HG03135 (cell line): ENCODE measurements around the gene EPHB1.
A peak's percentile ranks its signal among the peaks of the same experiment; 100 is the strongest.
"Not testable (repeated sequence)": the region's sequence is repeated elsewhere in the genome, so short reads cannot be mapped to it uniquely, and the experiment has no call there.

Experiments
- ATAC-seq: cut with Tn5 transposase; IDR thresholded peaks from one replicate; pipeline ENCODE4 v1.9.1; 2021; ENCODE audit warnings: mild to moderate bottlenecking, moderate library complexity; ENCODE audit not compliant: unreplicated experiment

EPHB1 gene

DNA sequence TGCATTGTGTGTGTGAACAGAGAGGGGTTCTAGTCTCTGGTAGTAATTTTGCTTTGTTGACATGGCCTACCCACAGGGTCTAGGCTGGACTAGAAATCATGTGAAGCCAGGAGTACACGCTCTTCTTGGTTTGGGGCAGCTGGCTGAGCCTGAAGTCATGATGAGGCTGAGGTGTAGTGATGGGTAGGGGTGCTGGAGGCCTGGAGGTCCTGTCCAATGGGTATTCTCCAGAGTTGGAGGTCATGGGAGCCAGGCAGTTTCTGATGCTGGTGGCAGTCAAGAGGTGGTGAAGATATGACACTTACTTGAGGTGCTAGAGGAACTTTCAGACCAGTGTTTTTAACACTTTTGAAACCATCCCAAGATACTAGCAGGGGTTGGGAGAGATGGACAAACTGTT is 18.5 kb upstream of the EPHB1 start:
- no peak for ATAC-seq

- no peak for ATAC-seq
These were observed 17.7 kb upstream of the EPHB1 start for GRCh38 chr3:134777341-134777740.

DNA sequence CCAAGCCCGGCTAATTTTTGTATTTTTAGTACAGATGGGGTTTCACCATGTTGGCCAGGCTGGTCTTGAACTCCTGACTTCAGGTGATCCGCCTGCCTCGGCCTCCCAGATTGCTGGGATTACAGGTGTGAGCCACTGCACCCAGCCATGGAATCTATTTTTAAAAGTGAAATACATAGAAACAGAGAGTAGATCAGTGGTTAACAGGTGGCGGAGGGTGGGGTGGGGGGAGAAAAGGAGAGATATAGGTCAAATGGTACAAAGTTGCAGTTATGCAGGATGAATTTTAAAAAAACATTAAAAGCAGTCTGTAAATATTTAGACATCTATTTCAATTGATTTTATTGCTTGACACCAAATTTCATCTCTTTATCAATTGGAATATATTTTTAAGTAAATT is 6.8 kb upstream of the EPHB1 start:
- not testable (repeated sequence) for ATAC-seq

- ATAC-seq = no peak
These were observed 5.0 kb upstream of the EPHB1 start for GRCh38 chr3:134790065-134790464.

GRCh38 chr3:134791992-134792391 is 3.1 kb upstream of the EPHB1 start:
- ATAC-seq = no peak

DNA sequence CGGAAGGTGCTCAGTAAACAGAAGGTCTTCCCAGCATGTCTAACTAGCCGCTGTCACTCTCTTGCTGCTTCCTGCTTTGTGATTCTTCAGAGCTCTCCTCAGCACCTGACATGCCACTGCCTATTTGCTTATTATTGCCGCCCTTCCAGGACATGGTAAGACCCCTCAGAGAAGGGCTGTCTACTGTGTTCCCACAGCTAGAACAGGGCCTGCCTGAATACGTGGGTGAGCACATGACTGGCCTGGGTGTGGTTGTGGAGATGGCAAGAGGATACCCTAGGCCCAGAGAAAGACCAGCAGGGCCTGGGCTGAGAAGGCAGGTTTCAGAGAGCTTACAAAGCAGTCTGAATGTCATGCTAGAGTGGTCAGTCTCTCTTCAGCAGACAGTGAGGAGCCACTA is 2.4 kb upstream of the EPHB1 start:
- no peak for ATAC-seq

- ATAC-seq = no peak
These were observed 1.5 kb upstream of the EPHB1 start for GRCh38 chr3:134793562-134793961.

GRCh38 chr3:134794323-134794722 is 737 bp upstream of the EPHB1 start:
- ATAC-seq = no peak

DNA sequence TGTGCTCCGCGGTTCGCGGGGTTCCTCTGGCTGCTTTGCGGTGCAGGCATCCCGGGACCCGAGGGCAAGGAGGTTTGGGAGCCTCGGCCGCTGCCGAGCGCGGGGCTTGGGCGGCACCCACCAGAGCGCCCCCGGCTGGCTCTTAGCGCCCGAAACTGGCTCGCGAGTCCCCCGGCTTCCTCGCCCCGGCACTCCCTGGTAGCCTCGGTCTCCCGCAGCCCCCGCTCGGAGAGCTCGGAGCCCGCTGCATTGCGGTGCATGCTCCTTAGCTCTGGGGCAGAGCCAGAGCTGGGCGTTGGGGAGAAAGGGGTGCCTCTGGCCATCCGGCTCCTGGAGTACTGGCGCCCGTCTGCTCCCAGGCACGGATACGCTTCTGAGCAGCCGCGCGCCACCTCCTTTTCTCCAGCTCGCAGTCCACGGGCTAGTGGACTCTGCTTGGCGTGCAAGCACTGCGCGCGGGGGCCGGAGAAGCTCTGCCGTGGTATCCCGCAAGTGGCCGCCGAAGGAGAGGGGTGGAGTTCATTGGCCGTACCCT is 753 bp downstream of the EPHB1 start:
- ATAC-seq = peak; percentile 8

GRCh38 chr3:134796281-134797056 is 1.4 kb downstream of the EPHB1 start:
- no peak for ATAC-seq

GRCh38 chr3:134797057-134797740 is 2.1 kb downstream of the EPHB1 start:
- ATAC-seq = no peak

DNA sequence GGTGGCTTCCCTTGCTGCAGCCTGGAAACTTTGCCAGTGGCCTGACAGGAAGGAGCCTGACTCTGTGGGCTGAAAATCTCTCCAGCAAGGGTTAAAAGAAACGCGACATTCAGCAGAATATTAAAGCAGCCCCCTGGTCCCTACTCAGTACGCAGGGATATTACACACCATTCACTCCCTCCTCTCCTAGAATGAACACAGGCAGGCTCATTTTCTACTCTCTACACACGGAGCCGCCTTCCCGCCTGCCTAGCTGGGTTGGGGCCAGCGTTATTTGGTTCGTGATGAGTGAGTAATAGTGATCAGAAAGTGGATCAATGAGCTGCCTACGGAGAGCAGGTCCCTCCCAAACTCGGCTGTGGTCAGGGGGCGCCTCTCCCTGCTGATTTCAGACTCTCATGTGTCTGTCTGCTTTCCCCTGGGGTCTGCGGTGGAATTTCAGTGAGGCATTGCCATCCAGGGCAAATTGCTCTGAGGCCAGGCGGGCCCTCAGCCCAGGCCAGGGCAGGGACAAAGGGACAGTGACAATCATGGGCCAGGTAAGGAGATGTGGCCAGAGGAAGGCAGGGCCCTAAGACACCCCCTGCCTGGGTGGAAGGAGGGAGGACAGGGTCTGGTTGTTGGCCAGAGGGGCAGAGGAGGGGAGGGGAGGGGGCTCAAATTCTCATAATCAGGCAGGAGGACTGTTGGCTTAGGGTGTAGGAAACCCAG is 2.8 kb downstream of the EPHB1 start:
- no peak for ATAC-seq

- ATAC-seq = no peak
These were observed 3.7 kb downstream of the EPHB1 start for GRCh38 chr3:134798681-134799311.

GRCh38 chr3:134799393-134799792 is 4.3 kb downstream of the EPHB1 start:
- ATAC-seq = no peak

DNA sequence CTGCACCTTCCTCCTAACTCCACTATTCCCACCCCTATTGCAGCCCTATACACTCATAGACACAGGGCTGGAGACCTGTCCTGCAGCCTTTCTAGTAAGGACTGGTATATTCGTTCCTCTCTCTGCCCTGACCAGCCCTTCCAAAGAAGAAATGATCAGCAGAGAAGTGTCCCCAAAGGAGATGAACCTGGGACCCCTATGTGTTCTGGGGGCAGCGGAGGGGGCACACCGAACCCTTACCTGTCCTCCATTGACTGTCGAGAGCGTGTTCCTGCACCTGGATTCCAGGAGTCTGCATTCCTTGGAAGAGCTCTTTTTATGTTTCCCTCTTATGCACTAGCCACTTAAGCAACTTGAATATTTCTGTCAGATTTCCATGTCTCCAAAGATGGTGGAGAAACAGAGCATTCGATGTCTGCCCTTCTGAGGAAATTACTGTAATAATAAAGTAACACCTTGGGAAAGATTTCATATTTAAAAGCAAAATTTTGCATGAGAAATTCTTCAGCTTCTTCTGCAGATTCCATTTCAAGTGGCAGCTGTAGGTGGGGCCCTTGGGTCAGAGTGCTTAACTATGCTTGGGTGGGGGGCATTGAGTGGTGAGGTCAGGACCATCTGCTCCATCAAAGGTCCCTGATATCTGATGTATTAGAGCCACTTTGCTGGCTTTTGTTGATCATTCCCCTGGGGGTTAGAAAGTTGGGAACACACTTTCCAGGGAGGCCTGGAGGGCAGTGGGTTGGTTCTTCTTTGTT is 6.3 kb downstream of the EPHB1 start:
- ATAC-seq = no peak

- no peak for ATAC-seq
These were observed 7.5 kb downstream of the EPHB1 start for GRCh38 chr3:134802428-134803050.

DNA sequence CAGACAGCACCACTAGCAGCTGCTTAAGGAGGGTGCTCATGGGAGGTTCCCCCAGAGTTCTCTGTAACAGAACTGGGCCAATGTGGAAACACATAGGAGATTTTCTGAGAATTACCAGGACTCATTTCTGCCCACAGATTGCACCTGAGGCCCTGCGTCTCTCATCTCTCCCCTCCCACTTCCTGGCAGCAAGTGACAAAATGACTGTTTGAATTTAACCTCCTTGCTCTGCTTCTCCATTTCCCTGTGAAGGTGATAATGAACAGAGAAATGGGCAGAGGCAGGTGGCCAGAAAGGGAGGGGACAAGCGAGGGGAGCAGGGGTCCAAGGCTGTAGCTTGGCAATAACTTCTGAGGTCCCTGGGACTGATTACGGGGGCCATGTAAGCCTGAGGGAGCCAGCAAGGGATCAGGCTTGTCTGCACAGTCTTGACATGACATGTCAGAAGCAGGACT is 8.0 kb downstream of the EPHB1 start:
- no peak for ATAC-seq

DNA sequence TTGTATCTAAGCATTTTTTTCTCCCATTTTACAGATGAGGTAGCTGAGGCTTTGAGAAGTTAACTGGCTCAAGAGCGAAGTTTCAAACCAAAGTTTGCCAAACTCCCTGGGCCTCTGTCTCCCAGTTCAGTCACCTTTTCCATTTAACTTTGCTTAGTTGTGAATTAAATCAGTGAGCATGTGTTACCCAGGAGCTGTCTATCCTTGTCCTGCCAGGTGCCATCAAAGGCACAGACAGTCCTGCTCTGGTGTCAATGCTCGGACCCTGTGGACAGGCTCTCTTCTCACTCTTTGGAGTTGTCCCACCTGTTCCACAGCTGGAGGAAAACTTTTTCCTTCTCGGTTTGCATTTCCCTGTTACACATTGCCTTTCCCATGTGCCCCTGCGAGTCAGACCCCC is 8.6 kb downstream of the EPHB1 start:
- no peak for ATAC-seq

- ATAC-seq = no peak
These were observed 9.7 kb downstream of the EPHB1 start for GRCh38 chr3:134804508-134805480.
